Measurements from ENCODE around the gene DIP2C.
"Not testable (repeated sequence)": the region's sequence is repeated elsewhere in the genome, so short reads cannot be mapped to it uniquely, and the experiment has no call there.

DIP2C gene

GRCh38 chr10:310371-310770 lies 379.1 kb downstream of the DIP2C start:
- no peak for DNase-seq

DNA sequence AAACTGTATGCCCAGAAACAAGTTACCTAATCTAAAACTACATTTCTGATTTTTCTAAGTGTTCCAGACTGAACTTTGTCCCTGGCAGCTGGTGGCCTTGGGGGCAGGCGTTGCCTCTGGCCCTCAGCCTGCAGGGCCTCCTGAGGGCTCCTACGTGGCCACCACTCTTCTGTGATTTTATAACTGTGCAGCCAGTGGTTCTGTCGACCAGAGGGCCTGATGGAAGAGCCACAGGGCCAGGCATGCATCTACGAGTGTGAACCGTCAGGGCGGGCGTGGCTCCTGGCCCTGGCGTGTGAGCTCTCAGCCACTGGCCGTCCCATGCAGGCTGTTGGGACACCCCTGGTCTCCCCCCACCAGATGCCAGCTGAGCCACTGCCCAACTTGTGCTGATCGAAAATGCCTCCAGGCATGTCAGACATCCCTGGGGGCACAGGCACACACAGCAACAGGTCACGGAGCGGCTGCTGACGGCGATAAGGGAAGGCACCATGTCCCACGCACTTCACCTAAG lies 380.8 kb downstream of the DIP2C start:
- DNase-seq, result no peak

DNA sequence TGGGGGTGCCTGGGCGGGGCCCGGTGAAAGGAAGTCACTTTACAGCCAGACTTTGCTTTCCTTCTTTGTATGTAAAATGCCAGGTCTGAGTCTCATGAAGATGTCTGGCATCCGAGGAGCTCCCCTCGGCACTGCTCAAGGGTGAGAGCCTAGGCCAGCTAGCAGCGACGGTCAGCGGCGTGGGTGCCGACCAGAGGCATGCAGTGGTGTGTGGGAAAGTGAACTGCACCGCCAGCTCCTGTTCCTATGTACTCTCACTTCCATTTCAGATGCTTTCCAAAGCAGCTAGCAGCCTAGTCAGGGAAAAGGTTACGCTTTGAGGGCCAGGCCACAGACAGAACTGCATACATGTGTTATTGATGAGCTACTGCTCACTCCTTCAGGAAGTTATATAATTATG lies 381.4 kb downstream of the DIP2C start:
- DNase-seq, result no peak

GRCh38 chr10:307659-308058 lies 381.8 kb downstream of the DIP2C start:
- DNase-seq, result no peak

DNA sequence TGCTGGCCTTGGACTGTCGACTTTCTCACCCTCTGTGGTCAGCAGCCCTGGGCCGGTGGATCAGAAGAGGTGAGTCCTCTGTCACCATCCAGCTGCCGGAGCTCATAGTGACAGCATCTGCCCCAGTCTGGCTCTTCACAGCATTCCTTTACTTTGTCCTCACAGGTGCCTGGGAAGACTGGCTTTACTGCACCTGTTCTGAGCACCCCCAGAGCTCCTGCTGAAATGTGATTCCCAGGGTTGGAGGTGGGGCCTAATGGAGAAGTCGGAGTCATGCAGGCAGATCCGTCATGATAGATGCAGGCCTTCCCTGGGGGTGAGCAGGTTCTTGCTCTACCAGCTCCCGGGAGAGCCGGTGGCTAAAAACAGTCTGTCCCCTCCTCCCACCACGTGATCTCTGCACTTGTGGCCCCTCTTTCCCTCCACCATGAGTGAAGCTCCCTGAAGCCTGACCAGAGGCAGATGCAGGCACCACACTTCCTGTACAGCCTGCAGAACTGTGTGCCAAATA lies 382.7 kb downstream of the DIP2C start:
- no peak for DNase-seq

DNA sequence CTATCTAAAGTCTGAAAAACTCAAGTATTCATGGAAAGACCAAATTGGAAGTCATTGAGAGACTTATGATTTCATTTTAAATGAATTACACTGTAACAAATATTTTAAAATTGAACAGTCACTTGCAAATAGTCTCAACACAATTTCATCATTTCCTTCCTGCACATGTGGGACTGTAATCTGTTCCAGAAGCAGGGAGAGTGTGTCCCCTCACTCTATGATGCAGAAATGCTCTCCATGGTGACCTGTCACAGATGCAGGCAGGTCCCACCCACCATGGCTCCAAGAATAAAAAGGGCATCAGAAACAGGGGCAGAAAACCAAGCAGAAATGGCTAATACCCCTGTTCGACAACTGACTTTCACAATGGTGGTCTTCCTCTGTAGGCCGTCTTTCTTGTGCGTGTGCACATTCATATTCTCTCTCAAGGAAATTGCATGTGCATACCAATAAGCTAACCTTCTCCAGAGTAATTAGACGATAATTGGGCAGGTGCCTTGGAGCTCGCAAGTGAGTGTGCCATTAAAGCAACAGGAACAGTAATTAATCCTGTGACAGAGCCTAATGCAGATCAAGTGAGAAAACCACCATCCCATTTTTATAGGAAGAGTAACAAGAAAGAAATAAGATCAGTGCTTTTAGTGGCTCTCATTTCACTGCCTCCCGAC lies 383.3 kb downstream of the DIP2C start:
- DNase-seq, result no peak

- no peak for DNase-seq
Measured at GRCh38 chr10:305034-305433, 384.4 kb downstream of the DIP2C start.

GRCh38 chr10:301536-301935 lies 387.9 kb downstream of the DIP2C start:
- no peak for DNase-seq

DNA sequence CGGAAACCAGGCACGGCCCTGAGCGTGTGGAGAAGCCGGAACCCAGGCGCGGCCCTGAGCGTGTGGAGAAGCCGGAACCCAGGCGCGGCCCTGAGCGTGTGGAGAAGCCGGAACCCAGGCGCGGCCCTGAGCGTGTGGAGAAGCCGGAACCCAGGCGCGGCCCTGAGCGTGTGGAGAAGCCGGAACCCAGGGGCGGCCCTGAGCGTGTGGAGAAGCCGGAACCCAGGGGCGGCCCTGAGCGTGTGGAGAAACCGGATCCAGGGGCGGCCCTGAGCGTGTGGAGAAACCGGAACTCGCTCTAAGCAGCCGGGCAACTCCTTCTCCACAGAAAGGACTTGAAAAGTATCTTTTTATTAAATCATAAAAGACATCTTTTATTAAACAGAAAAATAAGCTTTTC lies 388.9 kb downstream of the DIP2C start:
- not testable (repeated sequence) for DNase-seq

DNA sequence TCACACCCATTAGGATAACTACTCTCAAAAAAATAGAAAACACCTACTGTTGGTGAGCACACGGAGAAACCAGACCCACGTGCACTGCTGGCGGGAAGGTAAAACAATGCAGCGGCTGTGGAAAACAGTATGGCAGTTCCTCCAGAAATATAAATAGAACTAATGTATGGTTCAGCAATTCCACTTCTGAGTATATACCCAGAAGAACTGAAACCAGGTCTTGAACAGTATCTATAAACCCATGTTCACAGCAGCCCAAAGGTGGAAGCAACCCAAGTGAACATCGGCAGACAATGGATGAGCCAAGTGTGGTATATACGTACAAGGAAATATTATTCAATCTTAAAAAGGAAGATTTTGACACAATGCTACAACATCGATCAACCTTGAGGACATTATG lies 389.5 kb downstream of the DIP2C start:
- no peak for DNase-seq

DNA sequence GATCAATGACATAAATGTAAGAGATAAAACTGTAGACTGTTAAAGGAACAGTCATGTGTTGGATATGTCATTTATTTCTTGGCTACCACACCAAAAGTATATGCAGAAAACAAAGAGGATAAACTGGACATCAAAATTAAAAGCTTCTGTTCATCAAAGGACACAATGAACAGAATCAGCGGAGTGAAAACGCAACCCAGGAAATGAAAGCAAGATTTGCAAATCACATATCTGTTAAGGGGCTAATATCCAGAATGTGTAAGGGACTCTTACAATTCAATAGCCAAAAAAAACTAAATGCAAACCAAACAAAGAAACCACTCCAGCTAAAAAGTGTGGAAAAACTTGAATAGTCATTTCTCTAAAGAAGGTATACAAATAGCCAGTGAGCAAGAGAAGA lies 390.0 kb downstream of the DIP2C start:
- DNase-seq, result no peak

DNA sequence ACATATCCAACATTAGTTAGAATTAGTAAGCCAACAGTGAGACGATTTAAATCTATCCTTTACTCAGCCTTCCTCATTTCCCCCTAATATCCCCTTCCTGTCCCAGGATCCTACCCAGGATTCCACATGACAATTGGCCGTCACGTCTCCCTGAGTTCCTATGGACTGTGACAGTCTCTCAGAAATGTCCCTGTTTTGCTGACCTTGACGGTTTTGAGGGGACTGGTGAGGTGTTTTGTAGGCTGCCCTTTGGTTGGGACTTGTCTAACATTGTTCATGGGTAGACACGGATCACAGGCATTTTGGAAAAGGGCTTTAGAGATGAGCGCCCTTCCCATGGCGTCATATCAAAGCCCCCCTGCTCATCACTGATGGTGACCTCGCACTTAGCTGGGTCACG lies 391.4 kb downstream of the DIP2C start:
- no peak for DNase-seq

DNA sequence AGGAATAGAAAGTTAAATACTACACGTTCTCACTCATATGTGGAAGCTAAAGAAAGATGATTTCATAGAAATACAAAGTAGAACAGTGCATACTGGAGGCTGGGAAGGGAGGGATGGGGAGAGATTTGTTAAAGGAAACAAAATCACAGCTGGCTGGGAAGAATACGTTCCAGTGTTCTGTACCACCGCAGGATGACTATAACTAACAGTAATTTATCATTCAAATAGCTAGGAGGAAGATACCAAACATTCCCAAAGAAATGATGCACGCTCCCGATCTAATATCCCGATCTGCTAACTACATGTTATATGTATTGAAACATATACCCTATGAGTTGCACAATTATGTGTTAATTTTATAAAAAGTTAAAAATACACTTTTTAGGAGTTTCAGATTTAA lies 391.9 kb downstream of the DIP2C start:
- no peak for DNase-seq

- DNase-seq, result no peak
Measured at GRCh38 chr10:293636-294035, 395.8 kb downstream of the DIP2C start.

DNA sequence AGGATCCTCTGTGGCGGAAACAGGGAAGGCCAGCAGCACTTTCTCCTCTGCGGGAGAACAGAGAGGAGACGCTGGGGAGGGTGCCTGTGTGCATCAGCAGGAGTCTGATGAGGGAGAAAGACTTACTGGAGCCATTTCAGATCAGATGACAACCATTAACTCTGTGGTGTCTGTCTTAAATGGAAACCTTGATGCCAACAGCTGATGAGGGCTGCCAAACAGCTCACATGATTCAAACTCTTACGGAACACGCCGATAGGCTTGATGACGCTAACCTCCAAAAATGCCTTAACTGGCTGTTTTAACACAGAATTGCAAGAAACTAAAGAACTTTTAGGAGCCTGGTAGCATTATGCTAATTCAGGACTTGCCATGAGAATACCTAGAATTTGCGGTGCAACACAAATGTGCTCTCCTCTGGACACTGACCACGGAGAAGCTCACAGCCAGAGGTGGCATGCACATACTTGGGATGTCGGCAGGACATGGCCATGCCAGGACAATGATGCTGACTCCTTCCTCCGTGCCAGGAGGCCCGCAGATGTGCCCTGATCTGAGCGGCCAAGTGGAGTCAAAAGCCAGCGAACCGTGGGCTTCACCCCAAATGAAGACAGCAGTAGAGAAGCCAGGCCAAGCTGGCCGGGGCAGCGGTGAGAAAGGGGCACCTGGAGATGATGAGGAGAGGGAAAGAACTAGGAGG lies 399.3 kb downstream of the DIP2C start:
- no peak for DNase-seq

- DNase-seq, result no peak
Measured at GRCh38 chr10:289581-289980, 399.9 kb downstream of the DIP2C start.

DNA sequence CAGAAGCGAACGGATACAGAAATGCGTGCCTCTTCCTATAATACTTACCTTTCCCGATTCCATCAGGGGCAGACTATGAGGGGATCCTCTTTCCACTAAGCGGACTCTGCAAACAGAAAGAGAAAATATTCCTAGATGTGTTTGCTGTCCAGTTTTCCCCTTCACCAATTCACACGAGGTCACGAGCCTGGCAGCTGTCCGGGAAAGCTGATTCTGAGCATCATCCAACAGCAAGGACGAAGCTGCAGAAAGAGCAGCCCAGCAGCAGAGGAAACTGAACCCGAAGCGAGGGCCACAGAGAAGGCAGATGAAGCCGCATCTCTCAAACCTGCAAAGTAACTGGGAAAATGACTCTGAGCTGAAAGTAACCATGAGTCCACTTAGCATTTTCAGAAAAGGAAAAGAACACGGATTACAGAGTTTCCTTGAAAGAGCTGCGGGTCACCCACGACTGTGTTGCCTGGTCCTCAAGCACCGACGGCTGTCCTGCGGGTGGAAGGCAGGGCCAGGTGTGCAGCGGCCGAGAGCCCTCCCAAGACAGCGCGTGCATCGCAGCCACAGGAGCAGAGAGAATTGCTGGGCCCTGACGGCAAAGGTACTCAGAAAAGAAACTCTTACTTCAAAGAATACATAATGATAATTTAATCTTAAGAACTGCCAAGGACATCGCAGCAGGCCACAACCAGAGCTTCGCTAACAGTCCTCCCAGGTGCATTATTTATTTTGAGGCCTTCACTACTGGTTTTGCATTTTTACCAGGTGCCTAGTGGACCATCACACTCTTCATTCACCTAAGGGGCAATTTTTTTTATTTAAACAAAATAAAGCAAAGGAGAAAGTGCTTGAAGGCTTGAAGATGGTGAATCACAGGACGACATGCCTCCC lies 400.9 kb downstream of the DIP2C start:
- no peak for DNase-seq

GRCh38 chr10:287814-288213 lies 401.7 kb downstream of the DIP2C start:
- no peak for DNase-seq

DNA sequence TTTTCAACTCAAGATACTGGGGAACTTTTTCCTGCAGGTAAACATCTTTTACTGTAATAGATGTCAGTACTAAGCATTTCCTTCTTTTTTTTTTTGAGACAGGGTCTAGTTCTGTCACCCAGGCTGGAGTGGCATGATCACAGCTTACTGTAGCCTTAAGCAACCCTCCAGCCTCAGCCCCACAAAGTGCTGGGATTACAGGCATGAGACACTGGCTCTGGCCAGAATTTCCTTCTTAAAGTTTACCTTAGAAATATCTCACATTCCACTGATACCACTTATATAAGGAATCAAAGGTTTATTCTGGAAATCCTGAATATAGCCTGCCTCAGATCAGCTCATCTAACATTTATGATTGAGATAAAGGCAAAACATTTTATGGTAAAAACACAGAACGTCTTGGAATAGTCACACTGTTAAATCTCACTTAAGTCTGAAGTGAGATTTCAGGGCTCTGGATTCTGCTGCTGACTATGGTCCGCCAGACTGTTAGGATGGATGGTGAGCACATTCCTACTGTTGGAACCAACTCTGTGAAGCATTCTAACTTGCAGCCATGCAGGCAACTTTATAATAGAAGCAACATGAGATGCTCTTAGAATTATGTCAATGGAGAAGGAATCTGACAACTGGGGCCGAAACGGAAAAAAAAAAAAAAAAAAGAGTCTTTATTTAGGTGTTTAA lies 402.3 kb downstream of the DIP2C start:
- no peak for DNase-seq

GRCh38 chr10:285216-285615 lies 404.3 kb downstream of the DIP2C start:
- DNase-seq, result no peak

- no peak for DNase-seq
Measured at GRCh38 chr10:283916-284356, 405.5 kb downstream of the DIP2C start.

- DNase-seq, result no peak
Measured at GRCh38 chr10:283140-283479, 406.4 kb downstream of the DIP2C start.
